H1 (cell line): Measurements from ENCODE around the gene ZNF135. TPM values are rescaled to one million over a fixed set of nuclear protein-coding genes. Genes with fewer than 3 reads are reported as not detected.
A peak's percentile ranks its signal among the peaks of the same experiment; 100 is the strongest.

ENCODE experiments used
- CTCF ChIA-PET: fragments of 300-600 bp; sonication (Branson Sonifier 250); formaldehyde crosslinking; loops from one replicate; lab custom pipeline; 2021; ENCODE audit not compliant: partially characterized antibody; lab: Charles Lee
- POLR2A ChIA-PET: fragments of 300-600 bp; sonication (Branson Sonifier 250); formaldehyde crosslinking; loops from one replicate; lab custom pipeline; 2021; ENCODE audit warnings: inconsistent platforms; ENCODE audit not compliant: partially characterized antibody; lab: Charles Lee
- DNase-seq, 2 experiments: peaks; one replicate each; pipeline versions ENCODE4 v3.0.0 to v3.0.0-alpha.2; 2010 to 2022; ENCODE audit warnings: low spot score in 2 of 2, low read depth in 1 of 2, mixed read lengths in 1 of 2
- FAIRE-seq: peaks from 2 replicates; lab custom pipeline; 2011; peaks lifted over from hg19 to GRCh38; lab: Jason Lieb, UNC
- H2AFZ ChIP-seq: 2 replicates; pipeline ENCODE4 v1.8.1; 2012; ENCODE audit warnings: low read length, inconsistent platforms
- H2AK5ac ChIP-seq: 2 replicates; pipeline ENCODE4 v1.6.1; 2013; ENCODE audit warnings: low read depth, low read length
- H2BK120ac ChIP-seq: replicated peaks from 2 replicates; pipeline ENCODE3; 2013; ENCODE audit warnings: low read depth, low read length, inconsistent platforms
- H2BK12ac ChIP-seq: 2 replicates; pipeline ENCODE4 v1.6.1; 2013; ENCODE audit warnings: low read depth, low read length
- H2BK15ac ChIP-seq: 2 replicates; pipeline ENCODE4 v1.6.1; 2013; ENCODE audit warnings: low read length
- H2BK20ac ChIP-seq: 2 replicates; pipeline ENCODE4 v1.6.1; 2013; ENCODE audit warnings: low read length
- H2BK5ac ChIP-seq: 2 replicates; pipeline ENCODE4 v1.6.1; 2013; ENCODE audit warnings: low read depth, low read length
- H3K14ac ChIP-seq: 2 replicates; pipeline ENCODE4 v1.6.1; 2013; ENCODE audit warnings: inconsistent platforms; ENCODE audit not compliant: insufficient read length
- H3K18ac ChIP-seq: 2 replicates; pipeline ENCODE4 v1.6.1; 2013; ENCODE audit warnings: low read length; ENCODE audit errors: extremely low read depth
- H3K23ac ChIP-seq: 2 replicates; pipeline ENCODE4 v1.6.1; 2013; ENCODE audit warnings: inconsistent platforms; ENCODE audit not compliant: insufficient read length
- H3K23me2 ChIP-seq: 2 replicates; pipeline ENCODE4 v1.6.1; 2013; ENCODE audit warnings: low read depth, low read length
- H3K27ac ChIP-seq: 2 replicates; pipeline ENCODE4 v1.6.1; 2011; ENCODE audit warnings: low read depth, low read length, inconsistent platforms
- H3K27me3 ChIP-seq, 4 experiments: replicated peaks in 1 of 4; 1 replicate in 1 of 4; 2 replicates in 3 of 4; pipeline versions ENCODE4 v1.6.1 to v1.8.1; 2011 to 2013; ENCODE audit warnings: low read length in 3 of 4, mild to moderate bottlenecking in 3 of 4, inconsistent platforms in 2 of 4, mixed read lengths in 2 of 4, moderate library complexity in 1 of 4; ENCODE audit not compliant: control insufficient read depth in 3 of 4, insufficient read depth in 3 of 4; ENCODE audit errors: extremely low read depth in 1 of 4
- H3K36me3 ChIP-seq, 4 experiments: 2 replicates each; pipeline versions ENCODE4 v1.6.1 to v1.8.1; 2011 to 2013; ENCODE audit warnings: mild to moderate bottlenecking in 4 of 4, low read length in 3 of 4, moderate library complexity in 2 of 4, control low read depth in 1 of 4, inconsistent platforms in 1 of 4; ENCODE audit not compliant: insufficient read depth in 4 of 4, control insufficient read depth in 2 of 4
- H3K4ac ChIP-seq: replicated peaks from 2 replicates; pipeline ENCODE3; 2013; ENCODE audit warnings: low read length, low read depth, mixed read lengths, inconsistent platforms; ENCODE audit not compliant: insufficient read length
- H3K4me1 ChIP-seq, 4 experiments: replicated peaks in 1 of 4; 1 replicate in 1 of 4; 2 replicates in 3 of 4; pipeline versions ENCODE4 v1.6.1 to v1.8.1; 2011 to 2013; ENCODE audit warnings: low read length in 3 of 4, inconsistent platforms in 2 of 4, mixed read lengths in 1 of 4; ENCODE audit not compliant: insufficient read depth in 4 of 4, control insufficient read depth in 3 of 4
- H3K4me2 ChIP-seq, 2 experiments: 2 replicates each; pipeline versions ENCODE4 v1.6.1 to v1.8.1; 2011 to 2013; ENCODE audit warnings: low read depth in 2 of 2, low read length in 2 of 2, control low read depth in 1 of 2, inconsistent platforms in 1 of 2, mild to moderate bottlenecking in 1 of 2; ENCODE audit not compliant: insufficient read depth in 1 of 2
- H3K4me3 ChIP-seq, 4 experiments: fragments of 200-600, 300-600 bp in 1 of 4; sonication (generic), shearing (Covaris generic), sonication (Bioruptor Twin) in 1 of 4; 2 replicates each; pipeline versions ENCODE4 v1.5.1 to v1.8.1; 2011 to 2016; ENCODE audit warnings: low read length in 4 of 4, low read depth in 3 of 4, control low read depth in 2 of 4, inconsistent platforms in 2 of 4, mild to moderate bottlenecking in 2 of 4, mixed read lengths in 1 of 4, moderate library complexity in 1 of 4; ENCODE audit not compliant: insufficient read depth in 2 of 4; ENCODE audit errors: extremely low read depth in 1 of 4
- H3K56ac ChIP-seq: replicated peaks from 2 replicates; pipeline ENCODE3; 2013; ENCODE audit warnings: low read depth, mild to moderate bottlenecking, mixed read lengths, low read length, inconsistent platforms; ENCODE audit not compliant: insufficient read length
- H3K79me1 ChIP-seq: 2 replicates; pipeline ENCODE4 v1.6.1; 2013; ENCODE audit warnings: low read depth, low read length, control low read depth
- H3K79me2 ChIP-seq, 2 experiments: 2 replicates each; pipeline versions ENCODE4 v1.6.1 to v1.8.1; 2012 to 2013; ENCODE audit warnings: low read length in 2 of 2, mild to moderate bottlenecking in 2 of 2, inconsistent platforms in 1 of 2; ENCODE audit not compliant: insufficient read depth in 2 of 2, control insufficient read depth in 1 of 2
- H3K9ac ChIP-seq, 4 experiments: replicated peaks in 1 of 4; 1 replicate in 1 of 4; 2 replicates in 3 of 4; pipeline versions ENCODE4 v1.6.1 to v1.8.1; 2011 to 2013; ENCODE audit warnings: low read depth in 3 of 4, low read length in 3 of 4, control low read depth in 2 of 4, mild to moderate bottlenecking in 2 of 4, moderate library complexity in 2 of 4, inconsistent platforms in 1 of 4; ENCODE audit errors: extremely low read depth in 1 of 4
- H3K9me3 ChIP-seq, 2 experiments: 2 replicates each; pipeline versions ENCODE4 v1.6.1 to v1.8.1; 2012 to 2013; ENCODE audit warnings: mild to moderate bottlenecking in 2 of 2, moderate library complexity in 2 of 2, control low read depth in 1 of 2, inconsistent platforms in 1 of 2, low read depth in 1 of 2, low read length in 1 of 2, mixed read lengths in 1 of 2; ENCODE audit not compliant: insufficient read depth in 2 of 2
- H4K20me1 ChIP-seq, 2 experiments: replicated peaks in 1 of 2; 2 replicates each; pipeline versions ENCODE3 to v1.8.1; 2011 to 2013; ENCODE audit warnings: inconsistent platforms in 2 of 2, low read length in 2 of 2, mild to moderate bottlenecking in 1 of 2; ENCODE audit not compliant: insufficient read depth in 2 of 2, control insufficient read depth in 1 of 2
- H4K5ac ChIP-seq: 2 replicates; pipeline ENCODE4 v1.6.1; 2013; ENCODE audit warnings: low read length, low read depth, mixed read lengths, inconsistent platforms; ENCODE audit not compliant: insufficient read length
- H4K8ac ChIP-seq: 2 replicates; pipeline ENCODE4 v1.8.0; 2013; ENCODE audit warnings: mild to moderate bottlenecking, moderate library complexity, low read length, inconsistent platforms; ENCODE audit not compliant: insufficient read depth; ENCODE audit errors: extremely low read depth
- H4K91ac ChIP-seq: replicated peaks from 2 replicates; pipeline ENCODE3; 2013; ENCODE audit warnings: low read length, mixed read lengths, inconsistent platforms; ENCODE audit not compliant: insufficient read length
- BACH1 ChIP-seq: IDR thresholded peaks from 2 replicates; pipeline ENCODE4 v1.6.1; 2012; ENCODE audit warnings: low read length, improper control_type of control experiment
- BCL11A ChIP-seq, 2 experiments: IDR thresholded peaks; one replicate each; pipeline ENCODE4 v1.6.1; 2011; ENCODE audit warnings: low read depth in 2 of 2, low read length in 2 of 2, mild to moderate bottlenecking in 2 of 2
- CHD1 ChIP-seq: IDR thresholded peaks from 2 replicates; pipeline ENCODE4 v1.6.1; 2012; ENCODE audit warnings: low read depth, low read length, improper control_type of control experiment
- HDAC6 ChIP-seq: IDR thresholded peaks from one replicate; pipeline ENCODE4 v1.7.1; 2012; ENCODE audit warnings: low read depth, mild to moderate bottlenecking, inconsistent platforms, low read length, moderate library complexity
- JUND ChIP-seq: IDR thresholded peaks from 2 replicates; pipeline ENCODE4 v1.6.1; 2011; ENCODE audit warnings: mild to moderate bottlenecking, improper control_type of control experiment, low read length
- MAFK ChIP-seq: IDR thresholded peaks from 2 replicates; pipeline ENCODE4 v1.6.1; 2012; ENCODE audit warnings: low read depth, mild to moderate bottlenecking, improper control_type of control experiment, low read length
- POU5F1 ChIP-seq: IDR thresholded peaks from 2 replicates; pipeline ENCODE4 v1.6.1; 2011; ENCODE audit warnings: low read depth, mild to moderate bottlenecking, low read length, moderate library complexity
- TCF12 ChIP-seq: IDR thresholded peaks from 2 replicates; pipeline ENCODE4 v1.6.1; 2011; ENCODE audit warnings: low read depth, mild to moderate bottlenecking, low read length
- YY1 ChIP-seq: IDR thresholded peaks from 2 replicates; pipeline ENCODE4 v1.6.1; 2011; ENCODE audit warnings: low read depth, mild to moderate bottlenecking, low read length
- WGBS, 2 experiments: shearing (Covaris generic) in 1 of 2; methylation state at CpG; one replicate each; pipeline versions ENCODE4 v1.1.6 to v1.1.7; 2013 to 2015; ENCODE audit warnings: low lambda C conversion rate in 2 of 2, mixed read lengths in 2 of 2, inconsistent platforms in 1 of 2, low coverage in 1 of 2, missing lambda C conversion rate in 1 of 2; ENCODE audit not compliant: insufficient replicate concordance in 2 of 2, insufficient coverage in 1 of 2, insufficient read length in 1 of 2; ENCODE audit errors: extremely low coverage in 1 of 2, missing lambda C conversion rate in 1 of 2; 5-methylcytosine and 5-hydroxymethylcytosine counted together
- polyA plus RNA-seq, 7 experiments: library from polyadenylated mRNA; depleted of rRNA in 3 of 7; stranded (reverse) in 5 of 7; unstranded in 2 of 7; fragments of >200 nt in 5 of 7; fragments of 200-250 nt in 2 of 7; gene quantifications; 1 replicate in 5 of 7; 2 replicates in 1 of 7; 4 replicates in 1 of 7; pipeline versions ENCODE4 v1.2.1 to v1.2.3, GENCODE V29; 2011 to 2013; ENCODE audit warnings: missing spikeins in 2 of 7, mixed read lengths in 2 of 7
- total RNA-seq: library from RNA; stranded (reverse); fragmentation: NEBNext Ultra II Directional; extraction: Animal tissue kit (Norgen Biotek cat#: 25700); gene quantifications from 2 replicates; pipeline ENCODE4 v1.2.1, GENCODE V29; 2021
- TF ChIP-seq, protein P1 (sequence below): IDR thresholded peaks from 2 replicates; pipeline ENCODE4 v1.6.1; 2012; ENCODE audit warnings: low read length, inconsistent platforms

ZNF135 gene
- total and polyA plus RNA-seq, 2 of the 8 experiments (the other 6 are each of a cell fraction or from before 2014, with no cell fraction given), result 5.2 to 7.9 TPM

DNA sequence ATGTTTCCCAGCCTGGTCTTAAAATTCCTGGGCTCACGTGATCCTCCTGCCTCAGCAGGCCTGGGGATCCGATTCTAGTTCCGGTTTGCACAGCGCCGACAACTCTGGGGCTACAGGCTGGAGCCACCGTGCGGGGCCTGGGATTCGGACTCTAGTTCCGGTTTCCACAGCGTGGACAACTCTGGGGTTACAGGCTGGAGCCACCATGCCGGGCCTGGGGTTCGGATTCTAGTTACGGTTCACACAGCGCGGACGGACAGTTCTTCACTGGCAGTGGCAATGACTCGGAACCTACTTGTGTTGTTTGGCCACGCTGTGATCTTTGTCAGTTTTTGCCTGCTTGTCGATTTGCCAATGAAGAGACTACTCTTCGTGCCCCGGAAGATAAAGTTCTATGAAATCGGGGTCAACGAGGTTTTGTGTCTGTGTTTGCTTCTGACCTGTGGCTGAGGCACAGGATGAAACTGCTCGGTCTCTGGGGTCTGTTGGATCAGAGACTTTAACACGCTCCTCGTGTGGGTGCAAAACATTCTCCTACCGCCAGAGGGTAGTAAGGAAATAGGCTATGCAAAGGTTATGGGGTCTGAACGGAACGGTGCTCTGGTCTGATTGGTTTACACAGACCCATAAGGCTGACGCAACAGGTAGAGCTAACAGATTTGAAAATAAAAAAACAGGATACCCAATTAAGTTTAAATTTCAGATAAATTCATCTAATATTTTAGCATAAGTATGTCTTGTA lies 37.4 kb upstream of the ZNF135 start:
- POLR2A ChIA-PET, result interaction anchor here (0.8 to 3.4 kb wide), 11 partner anchors 13 to 162 kb away, joined by 3 to 18 read pairs (median 7); partner anchors contain the start of genes ZNF418 and ZNF606
- H4K20me1 ChIP-seq, result no peaks in the 10 kb centered on the region
- WGBS, 2 experiments, result 67% methylated on average over 30 of the region's 30 CpGs; no CpG with 5 or more reads in 1 of the 2 experiments
- no peak overlapping the region for H3K27ac ChIP-seq
- no peak overlapping the region for H3K23ac ChIP-seq
- no peaks in the 10 kb centered on the region; a peak in 3 of 7 replicates for H3K27me3 ChIP-seq
- CTCF ChIA-PET, result interaction anchor here (0.5 to 4.0 kb wide), 26 partner anchors 9 to 162 kb away, joined by 3 to 34 read pairs (median 3); partner anchors contain the start of gene ZNF135
- H2AK5ac ChIP-seq, result no peak overlapping the region
- H2AFZ ChIP-seq, result 0 out of 2 replicates have a peak overlapping the region, but pooled peaks have one; percentile 36
- no peaks in the 10 kb centered on the region for H3K23me2 ChIP-seq
- H3K14ac ChIP-seq, result no peak overlapping the region
- peak overlapping the region; percentile 55 for H4K5ac ChIP-seq
- no peaks in the 10 kb centered on the region for H3K36me3 ChIP-seq
- no peak overlapping the region for H2BK20ac ChIP-seq
- no peak overlapping the region for H3K56ac ChIP-seq
- H3K9me3 ChIP-seq, result peaks cover 16 to 35% of the 10 kb centered on the region in 2 experiments; a peak in 3 of 4 replicates
- no peak overlapping the region for H4K91ac ChIP-seq
- no peak overlapping the region for H3K4ac ChIP-seq
- H3K18ac ChIP-seq, result no peak overlapping the region
- no peak overlapping the region for H2BK120ac ChIP-seq
- H2BK5ac ChIP-seq, result no peak overlapping the region; the same call in 1 of the 2 replicates
- FAIRE-seq (peak; percentile 98), DNase-seq (peak in 1 of 2 experiments; percentile 72)
- no peak overlapping the region for H2BK12ac ChIP-seq
- no peak overlapping the region for H3K9ac ChIP-seq
- H3K79me2 ChIP-seq, result no peaks in the 10 kb centered on the region
- no peak overlapping the region for H3K4me3 ChIP-seq
- no peak overlapping the region for H2BK15ac ChIP-seq
- H4K8ac ChIP-seq, result peak overlapping the region; percentile 84; the same call in 1 of the 2 replicates
- no peaks in the 10 kb centered on the region for H3K79me1 ChIP-seq
- H3K4me1 ChIP-seq, result no peaks in the 10 kb centered on the region
- no peak overlapping the region for H3K4me2 ChIP-seq
- no peak for TF ChIP-seq BCL11A (IDR thresholded peaks at IDR 0.05; ENCODE audit: low read depth in 2 of 2, low read length in 2 of 2)
- no peak for TF ChIP-seq CHD1
- TF ChIP-seq POU5F1, result no peak
- TF ChIP-seq MAFK, result no peak
- TF ChIP-seq, protein P1, sequence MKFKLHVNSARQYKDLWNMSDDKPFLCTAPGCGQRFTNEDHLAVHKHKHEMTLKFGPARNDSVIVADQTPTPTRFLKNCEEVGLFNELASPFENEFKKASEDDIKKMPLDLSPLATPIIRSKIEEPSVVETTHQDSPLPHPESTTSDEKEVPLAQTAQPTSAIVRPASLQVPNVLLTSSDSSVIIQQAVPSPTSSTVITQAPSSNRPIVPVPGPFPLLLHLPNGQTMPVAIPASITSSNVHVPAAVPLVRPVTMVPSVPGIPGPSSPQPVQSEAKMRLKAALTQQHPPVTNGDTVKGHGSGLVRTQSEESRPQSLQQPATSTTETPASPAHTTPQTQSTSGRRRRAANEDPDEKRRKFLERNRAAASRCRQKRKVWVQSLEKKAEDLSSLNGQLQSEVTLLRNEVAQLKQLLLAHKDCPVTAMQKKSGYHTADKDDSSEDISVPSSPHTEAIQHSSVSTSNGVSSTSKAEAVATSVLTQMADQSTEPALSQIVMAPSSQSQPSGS, result no peak
- TF ChIP-seq JUND, result peak; percentile 76
- TF ChIP-seq TCF12, result no peak
- no peak for TF ChIP-seq HDAC6
- TF ChIP-seq BACH1, result no peak
- 0 out of 2 replicates have a peak, but pooled peaks have one; percentile 33 for TF ChIP-seq YY1
